GM12892 (cell line): ENCODE measurements around the gene KCTD3.

ENCODE experiments used
- POLR2A ChIP-seq: IDR thresholded peaks from 2 replicates; pipeline ENCODE4 v1.6.1; 2011; ENCODE audit warnings: low read depth, low read length, control low read depth
- POLR2AphosphoS5 ChIP-seq: IDR thresholded peaks from 2 replicates; pipeline ENCODE4 v1.6.1; 2011; ENCODE audit warnings: low read depth, low read length, control low read depth

GRCh38 chr1:215643592-215644321, 76.7 kb downstream of the KCTD3 start:
- no peak for TF ChIP-seq POLR2AphosphoS5
- no peak for TF ChIP-seq POLR2A
